B cell (primary cell): ENCODE measurements around the gene USP48.

Source experiments
- CTCF ChIP-seq: fragments of 200-600 bp; IDR thresholded peaks from one replicate; pipeline ENCODE4 v1.8.0; 2022; ENCODE audit warnings: antibody characterized with exemption, mild to moderate bottlenecking
- EZH2 ChIP-seq: IDR thresholded peaks from 2 replicates; pipeline ENCODE4 v1.6.1; 2012; ENCODE audit warnings: borderline replicate concordance, low read depth, mild to moderate bottlenecking, moderate library complexity, low read length; ENCODE audit not compliant: insufficient read depth, poor library complexity, severe bottlenecking

- TF ChIP-seq EZH2 = no peak
- no peak for TF ChIP-seq CTCF
Measured at GRCh38 chr1:21828506-21829210, 45.7 kb upstream of the USP48 start.
